ENCODE data around the gene ESRRA. TPM values are rescaled to one million over a fixed set of nuclear protein-coding genes. Genes with fewer than 3 reads are reported as not detected.

Gene ESRRA
- total RNA-seq, 3 donors from 2014 or later (not counting 1 experiment from before 2014, with no cell fraction given), result 47.1 to 51.3 (median 50.0) TPM

GRCh38 chr11:64292460-64293254, 12.7 kb upstream of the ESRRA start:
- no peak overlapping the region for H3K27ac Mint-ChIP-seq
- peaks cover 43% of the 10 kb centered on the region for H3K27me3 ChIP-seq (ENCODE audit: control insufficient read depth, insufficient read depth, low read length)
- peak in 1 of 3 donors; percentile 10 for ATAC-seq

GRCh38 chr11:64294774-64295173, 10.6 kb upstream of the ESRRA start:
- Mint-ChIP-seq H3K4me3 (no peak overlapping the region), H3K36me3 (no peaks in the 10 kb centered on the region), H3K9me3 (no peaks in the 10 kb centered on the region), H3K4me1 (peaks cover 6 to 21% of the 10 kb centered on the region in 2 donors), H3K27me3 (ENCODE audit: low read depth in 2 of 2) (peaks cover 43 to 59% of the 10 kb centered on the region in 2 donors), H3K27ac (no peak overlapping the region)
- DNase-seq (no peak), ATAC-seq (no peak)
- WGBS (ENCODE audit: insufficient coverage), result 70% methylated on average over 3 of the region's 3 CpGs
- H3K27me3 ChIP-seq (ENCODE audit: control insufficient read depth, insufficient read depth, low read length), result peaks cover 56% of the 10 kb centered on the region
- no peaks in the 10 kb centered on the region for H3K36me3 ChIP-seq (ENCODE audit: control insufficient read depth, insufficient read depth, low read length)
- H3K9me3 ChIP-seq (ENCODE audit: control insufficient read depth, insufficient read depth, low read length), result no peaks in the 10 kb centered on the region
- intact Hi-C loops (cut with micrococcal nuclease), result no loop called here
- no peak overlapping the region for H3K4me3 ChIP-seq (ENCODE audit: low read length)
- peaks cover 16% of the 10 kb centered on the region for H3K4me1 ChIP-seq (ENCODE audit: control insufficient read depth, insufficient read depth, low read length)
- H3K27ac ChIP-seq (ENCODE audit: low read length), result no peak overlapping the region
- TF ChIP-seq CTCF (IDR thresholded peaks at IDR 0.05), result no peak

More at GRCh38 chr11:64292460-64293254, 12.7 kb upstream of the ESRRA start:
- 35% methylated on average over 39 of the region's 42 CpGs for WGBS (ENCODE audit: insufficient coverage)
- Histone ChIP-seq H3K36me3 (ENCODE audit: control insufficient read depth, insufficient read depth, low read length) (no peaks in the 10 kb centered on the region), H3K9me3 (ENCODE audit: control insufficient read depth, insufficient read depth, low read length) (no peaks in the 10 kb centered on the region), H3K4me3 (ENCODE audit: low read length) (no peak overlapping the region), H3K4me1 (ENCODE audit: control insufficient read depth, insufficient read depth, low read length) (peaks cover 11% of the 10 kb centered on the region), H3K27ac (ENCODE audit: low read length) (no peak overlapping the region)
- Mint-ChIP-seq H3K4me1 (peaks cover 6 to 15% of the 10 kb centered on the region in 2 donors), H3K9me3 (no peaks in the 10 kb centered on the region), H3K36me3 (no peaks in the 10 kb centered on the region), H3K27me3 (ENCODE audit: low read depth in 2 of 2) (peaks cover 37 to 46% of the 10 kb centered on the region in 2 donors), H3K4me3 (peak overlapping the region; percentile 49)
- intact Hi-C loops (cut with micrococcal nuclease), result no loop called here
- TF ChIP-seq CTCF (IDR thresholded peaks at IDR 0.05), result no peak
- no peak for DNase-seq

- Histone ChIP-seq H3K27me3 (ENCODE audit: control insufficient read depth, insufficient read depth, low read length) (peaks cover 60% of the 10 kb centered on the region), H3K4me3 (ENCODE audit: low read length) (no peak overlapping the region)
- H3K9me3 Mint-ChIP-seq, result no peaks in the 10 kb centered on the region
Observed at GRCh38 chr11:64295760-64296159, 9.6 kb upstream of the ESRRA start.

More at GRCh38 chr11:64295760-64296159, 9.6 kb upstream of the ESRRA start:
- 87% methylated on average over 2 of the region's 4 CpGs for WGBS (ENCODE audit: insufficient coverage)
- ATAC-seq, result no peak
- H3K27ac Mint-ChIP-seq, result no peak overlapping the region
- H3K36me3 Mint-ChIP-seq, result no peaks in the 10 kb centered on the region
- H3K4me1 Mint-ChIP-seq, result peaks cover 6 to 24% of the 10 kb centered on the region in 2 donors
- Histone ChIP-seq H3K4me1 (ENCODE audit: control insufficient read depth, insufficient read depth, low read length) (peaks cover 26% of the 10 kb centered on the region), H3K9me3 (ENCODE audit: control insufficient read depth, insufficient read depth, low read length) (no peaks in the 10 kb centered on the region), H3K36me3 (ENCODE audit: control insufficient read depth, insufficient read depth, low read length) (no peaks in the 10 kb centered on the region), H3K27ac (ENCODE audit: low read length) (no peak overlapping the region)
- intact Hi-C loops (cut with micrococcal nuclease), result no loop called here
- no peak for TF ChIP-seq CTCF (IDR thresholded peaks at IDR 0.05)
- H3K27me3 Mint-ChIP-seq (ENCODE audit: low read depth in 2 of 2), result peaks cover 43 to 62% of the 10 kb centered on the region in 2 donors
- no peak overlapping the region for H3K4me3 Mint-ChIP-seq
- DNase-seq, result no peak
